Fibroblast of skin of abdomen (primary cell): ENCODE results near the gene MACC1.
"Not testable (repeated sequence)": the region's sequence is repeated elsewhere in the genome, so short reads cannot be mapped to it uniquely, and the experiment has no call there.

Source experiments
- DNase-seq: peaks from one replicate; pipeline ENCODE4 v3.0.0-alpha.2; 2013

The MACC1 gene

DNA sequence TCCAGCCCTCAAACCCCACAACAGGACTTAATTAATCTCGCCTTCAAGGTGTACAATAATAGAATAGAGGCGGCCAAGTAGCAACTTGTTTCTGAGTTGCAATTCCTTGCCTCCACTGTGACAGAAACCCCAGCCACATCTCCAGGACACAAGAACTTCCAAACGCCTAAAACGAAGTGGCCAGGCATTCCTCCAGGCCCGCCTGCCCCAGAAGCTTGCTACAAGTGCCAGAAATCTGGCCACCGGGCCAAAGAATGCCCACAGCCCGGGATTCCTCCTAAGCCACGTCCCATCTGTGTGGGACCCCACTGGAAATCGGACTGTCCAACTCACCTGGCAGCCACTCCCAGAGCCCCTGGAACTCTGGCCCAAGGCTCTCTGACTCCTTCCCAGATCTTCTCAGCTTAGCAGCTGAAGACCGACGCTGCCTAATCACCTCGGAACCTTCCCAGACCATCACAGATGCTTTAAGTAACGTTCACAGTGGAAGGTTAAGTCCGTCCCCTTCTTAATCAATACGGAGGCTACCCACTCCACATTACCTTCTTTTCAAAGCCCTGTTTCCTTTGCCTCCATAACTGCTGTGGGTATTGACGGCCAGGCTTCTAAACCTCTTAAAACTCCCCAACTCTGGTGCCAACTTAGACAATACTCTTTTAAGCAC is 94.4 kb downstream of the MACC1 start:
- not testable (repeated sequence) for DNase-seq

DNA sequence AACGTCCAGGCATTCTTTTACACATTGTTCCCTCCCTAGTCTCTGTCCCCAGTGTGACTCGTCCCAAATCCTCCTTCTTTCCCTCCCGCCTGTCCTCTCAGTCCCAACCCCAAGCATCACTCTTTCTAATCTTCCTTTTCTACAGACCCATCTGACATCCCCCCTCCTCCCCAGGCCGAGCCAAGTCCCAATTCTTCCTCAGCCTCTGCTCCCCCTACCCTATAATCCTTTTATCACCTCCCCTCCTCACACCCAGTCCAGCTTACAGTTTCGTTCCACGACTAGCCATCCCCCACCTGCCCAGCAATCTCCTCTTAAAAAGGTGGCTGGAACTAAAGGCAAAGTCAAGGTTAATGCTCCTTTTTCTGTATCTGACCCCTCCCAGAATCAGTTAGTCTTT is 95.1 kb downstream of the MACC1 start:
- DNase-seq, result no peak

DNA sequence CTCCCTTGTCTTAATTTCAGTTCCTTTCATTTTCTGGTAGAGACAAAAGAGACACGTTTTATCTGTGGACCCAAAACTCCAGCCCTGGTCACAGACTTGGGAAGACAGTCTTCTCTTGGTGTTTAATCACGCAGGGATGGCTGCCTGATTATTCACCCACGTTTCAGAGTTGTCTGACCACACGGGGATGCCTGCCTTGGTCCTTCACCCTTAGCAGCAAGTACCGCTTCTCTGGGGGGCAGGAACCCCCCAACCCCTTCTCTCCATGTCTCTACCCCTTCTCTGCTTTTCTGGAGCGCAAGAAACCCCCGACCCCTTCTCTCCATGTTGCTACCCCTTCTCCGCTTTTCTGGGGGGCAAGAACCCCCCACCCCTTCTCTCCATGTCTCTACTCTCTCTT is 95.8 kb downstream of the MACC1 start:
- no peak for DNase-seq

DNA sequence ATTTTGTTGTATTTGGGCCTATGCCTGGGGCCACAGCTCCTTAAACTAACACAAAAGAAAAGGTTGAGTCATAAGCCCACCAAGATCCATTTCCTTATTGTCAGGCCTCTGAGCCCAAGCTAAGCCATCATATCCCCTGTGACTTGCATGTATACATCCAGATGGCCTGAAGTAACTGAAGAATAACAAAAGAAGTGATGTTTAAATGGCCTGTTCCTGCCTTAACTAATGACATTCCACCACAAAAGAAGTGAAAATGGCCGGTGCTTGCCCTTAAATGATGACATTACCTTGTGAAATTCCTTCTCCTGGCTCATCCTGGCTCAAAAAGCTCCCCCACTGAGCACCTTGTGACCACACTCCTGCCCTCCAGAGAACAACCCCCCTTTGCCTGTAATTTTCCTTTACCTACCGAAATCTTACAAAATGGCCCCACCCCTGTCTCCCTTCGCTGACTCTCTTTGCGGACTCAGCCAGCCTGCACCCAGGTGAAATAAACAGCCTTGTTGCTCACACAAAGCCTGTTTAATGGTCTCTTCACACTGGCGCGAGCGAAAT is 96.5 kb downstream of the MACC1 start:
- not testable (repeated sequence) for DNase-seq

DNA sequence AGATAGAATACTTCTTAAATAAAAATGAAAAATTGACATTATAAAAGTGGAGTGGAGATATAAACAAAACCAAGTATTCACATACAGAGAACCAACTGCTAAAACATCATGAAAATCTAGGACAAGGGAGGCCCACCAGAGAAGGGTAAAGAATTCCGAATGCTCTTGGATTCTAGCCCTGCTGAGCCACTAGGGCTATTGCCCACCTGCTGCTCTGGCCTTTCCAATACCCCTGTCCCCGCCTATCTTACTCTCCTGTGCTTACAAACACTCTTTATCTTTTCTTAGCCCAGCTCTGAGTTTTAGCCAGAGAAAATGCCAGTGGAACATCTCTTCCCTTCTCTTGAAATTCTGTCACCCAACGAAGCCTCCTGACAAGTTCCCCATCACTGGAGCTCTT is 100.3 kb downstream of the MACC1 start:
- DNase-seq, result no peak

DNA sequence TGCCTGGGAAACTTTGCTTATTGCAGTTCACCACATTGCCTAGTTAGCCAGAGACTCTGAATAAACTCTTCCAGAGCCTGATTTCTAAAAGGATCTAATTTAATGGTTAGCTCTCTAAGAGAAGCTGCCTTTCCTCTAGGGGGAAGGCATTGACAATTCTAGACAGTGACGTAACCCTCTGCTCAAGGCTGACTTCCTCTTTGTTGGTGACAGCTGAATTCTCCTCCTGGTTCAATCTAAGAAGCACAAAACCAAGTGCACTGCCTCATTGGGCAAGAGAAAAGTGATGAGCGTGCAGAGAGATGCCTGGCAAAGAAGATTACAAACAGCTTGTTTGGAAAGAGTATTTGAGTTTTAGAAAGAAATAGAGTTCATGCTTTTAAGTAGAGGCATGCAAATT is 102.7 kb downstream of the MACC1 start:
- peak; percentile 4 for DNase-seq

DNA sequence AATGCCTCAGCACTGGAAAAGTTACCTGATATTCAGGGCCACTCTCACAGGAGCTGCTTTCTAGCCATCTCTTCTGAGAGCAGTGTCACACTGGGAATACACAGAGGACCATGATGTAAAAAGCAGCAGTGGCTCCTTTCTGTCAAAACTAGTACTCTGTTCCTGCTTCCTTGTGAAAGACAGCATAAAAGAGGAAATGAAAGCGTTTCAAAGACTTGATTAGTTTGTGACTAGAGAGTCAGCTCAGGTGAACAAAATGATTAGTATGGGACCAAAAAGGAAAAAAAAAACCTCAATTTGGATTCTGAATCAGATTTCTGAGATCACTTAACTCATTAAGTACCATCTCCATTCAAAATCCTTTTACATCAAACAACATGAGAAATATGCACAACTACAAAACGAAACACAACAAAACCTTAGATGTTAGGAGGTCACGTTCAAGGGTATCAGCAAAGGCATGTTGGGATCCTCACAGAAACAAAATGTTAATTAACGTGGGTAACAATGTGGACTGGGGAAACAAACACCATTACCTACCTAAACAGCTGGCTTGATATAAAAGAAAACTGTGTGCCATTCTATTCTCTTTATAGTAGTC is 103.7 kb downstream of the MACC1 start:
- DNase-seq, result no peak

DNA sequence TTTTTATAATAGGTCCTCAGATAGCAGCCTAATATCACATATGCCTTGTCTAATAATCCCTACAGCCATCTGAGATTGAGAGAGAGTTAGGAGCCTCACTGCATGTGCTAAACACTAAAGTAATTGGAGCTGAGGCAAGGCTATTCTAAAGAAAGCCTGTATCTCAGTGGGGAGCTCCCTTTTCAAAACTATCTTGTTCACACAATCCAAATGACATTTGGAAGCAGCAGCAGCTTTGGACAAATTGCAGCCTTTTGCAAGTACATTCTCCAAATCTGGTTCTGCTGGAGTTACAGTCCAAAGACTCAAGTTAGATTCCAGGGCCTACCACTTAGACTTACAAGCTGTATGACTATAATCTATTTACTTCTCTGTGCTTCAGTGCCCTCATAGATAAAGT is 104.5 kb downstream of the MACC1 start:
- DNase-seq, result no peak

DNA sequence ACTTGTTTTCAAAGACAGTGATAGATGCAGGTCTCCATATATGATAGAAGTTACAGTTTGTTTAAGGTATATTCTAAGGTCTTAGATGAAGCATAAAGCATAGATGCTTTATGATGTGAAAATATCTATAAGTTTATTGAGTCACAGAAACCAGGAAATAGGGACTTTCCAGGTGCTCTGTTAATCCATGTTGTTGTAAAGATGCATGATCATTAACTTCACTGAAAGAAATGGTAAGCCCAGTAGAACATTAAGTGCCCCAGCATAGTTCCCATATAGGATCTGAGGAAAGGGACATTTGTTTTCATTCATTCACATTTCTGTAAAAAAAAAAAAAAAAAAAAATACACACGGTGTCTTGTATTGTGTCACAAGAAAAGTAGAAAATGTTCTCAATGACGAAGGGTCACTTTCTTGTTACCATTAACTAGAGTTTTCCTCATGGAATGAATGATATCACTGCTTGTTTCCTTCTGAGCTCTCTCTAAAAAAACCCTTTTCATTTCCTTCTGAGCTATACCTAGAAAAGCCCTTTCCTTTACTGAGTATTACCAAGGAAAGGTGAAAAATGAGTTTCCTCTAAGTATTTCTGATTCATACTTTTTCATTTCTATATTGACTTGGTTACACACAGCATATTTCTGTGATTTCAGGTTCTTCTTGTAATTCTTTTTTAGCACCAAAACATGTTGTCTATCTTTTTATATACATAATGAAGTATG is 105.2 kb downstream of the MACC1 start:
- no peak for DNase-seq

DNA sequence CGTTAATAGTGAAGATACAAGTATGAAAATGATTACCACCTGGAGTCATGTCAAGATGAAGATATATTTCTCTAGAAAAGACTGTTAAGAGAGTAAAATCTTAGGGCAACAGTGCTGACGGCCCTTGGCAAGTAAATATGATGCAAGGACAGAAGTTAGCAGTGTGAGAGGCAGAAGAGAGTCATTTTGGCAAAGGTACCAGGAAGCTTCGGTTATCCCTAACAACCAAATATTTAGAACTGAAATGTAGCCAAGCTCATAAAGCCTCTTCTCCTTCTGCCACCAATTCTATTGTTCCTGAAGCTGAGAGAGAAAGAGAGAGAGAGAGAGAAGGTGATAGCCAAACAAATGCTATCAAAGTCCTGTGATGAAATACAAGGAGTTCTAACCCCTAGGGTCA is 109.6 kb downstream of the MACC1 start:
- DNase-seq, result no peak

DNA sequence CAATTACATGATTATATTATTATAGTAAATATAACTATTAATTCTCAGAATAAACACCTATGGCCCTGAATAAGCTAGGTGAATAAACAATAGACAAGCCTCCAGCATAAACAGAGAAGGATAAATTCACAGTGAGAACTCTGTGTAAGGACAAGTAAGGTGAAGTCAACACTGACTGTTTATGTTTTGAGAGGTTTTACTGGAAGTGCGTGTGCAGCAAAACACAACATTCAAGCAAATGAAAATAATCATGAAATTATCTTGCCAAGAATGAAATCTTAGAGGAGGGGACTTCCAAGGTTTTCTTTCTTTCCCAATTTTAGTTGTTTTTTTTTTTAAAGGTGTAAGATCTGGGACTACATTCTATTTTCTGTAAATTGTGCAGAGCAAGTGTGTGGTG is 112.5 kb downstream of the MACC1 start:
- DNase-seq, result no peak

DNA sequence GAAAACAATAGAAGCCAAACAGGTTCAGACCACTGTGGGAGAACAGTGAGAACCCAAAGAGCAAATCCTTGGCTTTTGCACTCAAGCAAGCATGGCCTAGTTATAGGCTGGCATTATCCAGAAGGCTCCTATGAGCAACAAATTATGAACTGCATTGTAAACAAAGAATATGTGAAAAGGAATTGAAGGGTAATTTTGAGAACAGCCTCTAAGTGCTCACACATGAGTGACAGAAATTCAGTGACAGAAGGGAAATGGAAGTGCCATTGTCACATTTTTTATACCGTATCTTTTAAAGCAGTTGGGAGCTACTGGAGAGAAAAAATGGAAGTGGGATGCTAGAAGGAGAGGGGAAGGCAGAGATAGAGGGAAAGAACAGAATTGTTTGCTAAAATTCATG is 114.2 kb downstream of the MACC1 start:
- no peak for DNase-seq

DNA sequence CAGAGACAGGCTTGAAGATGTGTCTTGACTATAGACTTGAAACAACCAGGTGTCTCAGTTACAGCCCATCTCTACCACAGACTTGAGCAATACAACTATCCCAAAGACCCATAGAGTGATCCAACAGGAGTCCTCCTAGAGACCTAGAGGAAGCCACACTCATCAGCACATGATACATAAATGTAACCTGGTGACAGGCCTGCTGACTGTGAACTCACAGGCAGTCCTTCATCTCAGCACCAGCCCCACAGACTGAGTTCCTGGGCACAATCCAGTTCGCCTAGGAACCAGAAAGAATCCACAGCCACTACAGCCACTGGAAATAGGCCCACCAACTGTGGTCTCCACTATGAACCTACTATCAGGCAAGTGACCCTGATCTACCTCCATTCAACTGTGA is 121.3 kb downstream of the MACC1 start:
- no peak for DNase-seq

DNA sequence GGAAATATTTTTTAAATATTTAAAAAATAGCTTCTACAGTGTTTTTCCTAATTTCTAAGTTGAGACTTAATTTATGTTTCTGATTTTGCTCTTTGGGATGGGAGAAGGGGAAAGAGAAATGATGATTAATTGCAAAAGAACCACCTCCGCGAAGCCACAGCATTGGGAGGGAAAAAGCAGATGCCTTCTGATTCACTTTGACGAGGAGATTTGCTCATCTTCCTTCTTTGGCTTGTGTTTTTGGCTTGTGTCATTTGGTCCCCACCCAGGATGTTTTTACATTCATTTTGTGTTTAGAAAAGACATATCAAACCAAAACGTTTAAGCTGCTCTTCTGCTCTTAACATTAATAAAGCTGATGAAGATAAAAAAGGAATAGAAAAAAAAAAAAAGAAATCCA is 121.7 kb downstream of the MACC1 start:
- DNase-seq, result no peak

DNA sequence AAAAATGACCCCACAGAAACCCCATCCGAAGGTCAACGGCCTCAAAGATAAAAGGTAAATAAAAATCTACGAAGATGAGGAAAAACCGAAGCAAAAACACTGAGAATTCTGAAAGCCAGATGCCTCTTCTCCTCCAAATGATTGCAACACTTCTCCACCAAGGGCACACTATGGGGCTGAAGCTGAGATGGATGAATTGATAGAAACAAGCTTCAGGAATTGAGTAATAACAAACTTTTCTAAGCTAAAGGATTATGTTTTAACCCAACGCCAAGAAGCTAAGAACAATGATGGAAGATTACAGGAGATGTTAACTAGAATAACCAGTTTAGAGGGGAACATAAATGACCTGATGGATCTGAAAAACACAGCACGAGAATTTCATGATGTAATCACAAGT is 127.8 kb downstream of the MACC1 start:
- DNase-seq, result no peak

DNA sequence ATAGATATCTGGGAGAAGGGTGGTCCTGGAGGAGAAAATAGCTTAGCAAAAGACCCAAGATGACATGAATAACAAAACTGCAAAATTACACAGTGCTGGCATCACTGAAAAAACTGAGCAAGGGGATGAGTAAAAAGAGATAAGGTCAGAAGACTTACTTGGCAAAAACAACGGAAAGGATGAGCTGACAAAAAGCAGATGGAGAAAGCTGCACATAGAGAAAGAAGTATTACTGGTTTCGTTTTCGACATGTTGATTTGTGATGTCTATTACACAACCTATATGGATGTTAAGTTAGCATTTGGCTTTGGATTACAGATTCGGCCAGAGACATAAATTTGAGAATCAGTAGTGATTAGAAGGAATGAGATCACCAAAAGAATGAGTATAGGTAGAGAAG is 132.1 kb downstream of the MACC1 start:
- peak; percentile 32 for DNase-seq
